ENCODE results near the gene ZNF804B.

Gene ZNF804B

GRCh38 chr7:89001306-89001705, 241.8 kb downstream of the ZNF804B start:
- DNase-seq, result no peak

- peak in 1 of 2 donors; percentile 30 for DNase-seq
Observed at GRCh38 chr7:89002981-89003956, 243.8 kb downstream of the ZNF804B start.

- DNase-seq, result no peak
Observed at GRCh38 chr7:89012016-89012415, 252.5 kb downstream of the ZNF804B start.

- no peak for DNase-seq
Observed at GRCh38 chr7:89017695-89018094, 258.2 kb downstream of the ZNF804B start.

- no peak for DNase-seq
Observed at GRCh38 chr7:89021741-89022140, 262.2 kb downstream of the ZNF804B start.

- DNase-seq, result no peak
Observed at GRCh38 chr7:89023206-89023605, 263.7 kb downstream of the ZNF804B start.

GRCh38 chr7:89023877-89024276, 264.4 kb downstream of the ZNF804B start:
- no peak for DNase-seq

- DNase-seq, result no peak
Observed at GRCh38 chr7:89027781-89028180, 268.3 kb downstream of the ZNF804B start.

GRCh38 chr7:89028319-89028718, 268.8 kb downstream of the ZNF804B start:
- DNase-seq, result no peak

- DNase-seq, result no peak
Observed at GRCh38 chr7:89029864-89030263, 270.4 kb downstream of the ZNF804B start.

GRCh38 chr7:89041240-89041639, 281.7 kb downstream of the ZNF804B start:
- no peak for DNase-seq

GRCh38 chr7:89042940-89043339, 283.4 kb downstream of the ZNF804B start:
- DNase-seq, result no peak

- DNase-seq, result no peak
Observed at GRCh38 chr7:89049043-89049442, 289.5 kb downstream of the ZNF804B start.

GRCh38 chr7:89053130-89053529, 293.6 kb downstream of the ZNF804B start:
- DNase-seq, result no peak

GRCh38 chr7:89054361-89054760, 294.9 kb downstream of the ZNF804B start:
- DNase-seq, result no peak

- no peak for DNase-seq
Observed at GRCh38 chr7:89060234-89060633, 300.7 kb downstream of the ZNF804B start.

- DNase-seq, result no peak
Observed at GRCh38 chr7:89064831-89065230, 305.3 kb downstream of the ZNF804B start.

GRCh38 chr7:89067048-89067447, 307.5 kb downstream of the ZNF804B start:
- no peak for DNase-seq

- no peak for DNase-seq
Observed at GRCh38 chr7:89072081-89072480, 312.6 kb downstream of the ZNF804B start.

GRCh38 chr7:89073776-89074175, 314.3 kb downstream of the ZNF804B start:
- no peak for DNase-seq

- DNase-seq, result no peak
Observed at GRCh38 chr7:89077992-89078391, 318.5 kb downstream of the ZNF804B start.

- no peak for DNase-seq
Observed at GRCh38 chr7:89085580-89085979, 326.1 kb downstream of the ZNF804B start.

- DNase-seq, result no peak
Observed at GRCh38 chr7:89091550-89091949, 332.1 kb downstream of the ZNF804B start.

- DNase-seq, result no peak
Observed at GRCh38 chr7:89094269-89094668, 334.8 kb downstream of the ZNF804B start.

GRCh38 chr7:89103564-89103963, 344.1 kb downstream of the ZNF804B start:
- DNase-seq, result no peak

All from CD4-positive, alpha-beta T cell treated with Interleukin-4 for 1 hour (primary cell).